GM23248 (cell line): ENCODE data around the gene ADIPOQ.

Experiments
- EZH2 ChIP-seq: fragments of 200-600 bp; sonication (generic); IDR thresholded peaks from 2 replicates; pipeline ENCODE4 v1.6.1; 2018; ENCODE audit warnings: antibody characterized with exemption, mild to moderate bottlenecking; ENCODE audit not compliant: insufficient read depth, poor library complexity, severe bottlenecking
- EZH2phosphoT487 ChIP-seq: fragments of 200-600 bp; sonication (generic); IDR thresholded peaks from 2 replicates; pipeline ENCODE4 v1.6.1; 2018; ENCODE audit warnings: antibody characterized with exemption, moderate library complexity, mild to moderate bottlenecking, low read depth; ENCODE audit not compliant: insufficient read depth

DNA sequence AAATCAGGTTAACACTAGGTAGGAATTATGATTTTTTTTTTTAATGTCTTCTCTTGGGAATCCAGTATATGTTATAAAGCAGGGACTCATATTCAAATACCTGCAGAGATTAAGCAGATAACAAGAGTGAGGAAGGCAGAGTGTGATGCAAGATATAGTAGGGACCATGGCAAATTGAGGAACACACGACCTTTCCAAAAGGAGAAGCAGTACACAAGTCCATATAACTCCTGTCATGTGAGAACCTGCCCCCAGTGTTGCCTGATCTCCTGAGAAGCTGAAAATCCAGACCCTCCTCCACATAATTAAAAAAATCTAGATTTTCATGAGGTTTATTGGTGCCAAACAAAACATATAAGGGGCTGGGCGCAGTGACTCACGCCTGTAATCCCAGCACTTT is 39.8 kb upstream of the ADIPOQ start:
- TF ChIP-seq EZH2phosphoT487 (no peak), EZH2 (no peak)
